Duodenal mucosa (tissue), 2 donors: ENCODE data around the gene ADPGK.
A peak's percentile ranks its signal among the peaks of the same experiment; 100 is the strongest.

Experiments used
- H3K27ac ChIP-seq: one replicate; pipeline ENCODE4 v1.7.0; 2013; ENCODE audit warnings: low read depth, low read length
- H3K27me3 ChIP-seq, 2 donors: one replicate each; pipeline ENCODE4 v1.7.0; 2013; ENCODE audit warnings: low read length in 2 of 2, control low read depth in 1 of 2; ENCODE audit not compliant: insufficient read depth in 2 of 2, control insufficient read depth in 1 of 2
- H3K36me3 ChIP-seq, 2 donors: one replicate each; pipeline ENCODE4 v1.7.0; 2013; ENCODE audit warnings: low read length in 2 of 2, control low read depth in 1 of 2; ENCODE audit not compliant: insufficient read depth in 2 of 2, control insufficient read depth in 1 of 2
- H3K4me1 ChIP-seq, 2 donors: one replicate each; pipeline ENCODE4 v1.7.0; 2013; ENCODE audit warnings: low read length in 2 of 2, control low read depth in 1 of 2; ENCODE audit not compliant: insufficient read depth in 2 of 2, control insufficient read depth in 1 of 2
- H3K4me3 ChIP-seq, 2 donors: one replicate each; pipeline ENCODE4 v1.7.0; 2013; ENCODE audit warnings: low read length in 2 of 2, low read depth in 1 of 2
- H3K9ac ChIP-seq, 2 donors: one replicate each; pipeline ENCODE4 v1.7.0; 2013; ENCODE audit warnings: low read length in 2 of 2, low read depth in 1 of 2
- H3K9me3 ChIP-seq, 2 donors: one replicate each; pipeline ENCODE4 v1.7.0; 2013; ENCODE audit warnings: low read length in 2 of 2, control low read depth in 1 of 2; ENCODE audit not compliant: control insufficient read depth in 1 of 2

ADPGK gene

DNA sequence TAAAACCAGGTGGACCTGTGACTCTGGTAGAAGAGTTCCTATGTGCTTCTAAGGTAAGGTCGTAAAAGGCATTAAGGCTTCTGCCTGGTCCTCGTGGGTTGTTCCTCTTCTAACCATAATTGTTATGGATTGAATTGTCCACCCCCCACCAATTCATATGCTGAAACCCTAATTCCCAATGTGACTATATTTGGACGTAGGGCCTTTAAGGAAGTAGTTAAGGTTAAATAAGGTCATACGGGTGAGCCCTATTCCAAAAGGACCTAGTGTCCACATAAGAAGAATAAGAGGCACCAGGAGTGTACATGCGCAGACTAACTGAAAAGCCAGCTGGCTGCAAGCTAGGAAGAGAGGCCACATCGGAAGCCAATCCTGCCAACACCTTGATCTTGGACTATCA lies 1.9 kb downstream of the ADPGK start:
- no peaks in the 10 kb centered on the region for H3K27me3 ChIP-seq
- H3K4me3 ChIP-seq = peak overlapping the region in 1 of 2 donors; percentile 98
- peaks cover 18 to 32% of the 10 kb centered on the region in 2 donors for H3K4me1 ChIP-seq
- peaks cover 0 to 5% of the 10 kb centered on the region in 2 donors for H3K36me3 ChIP-seq
- no peak overlapping the region for H3K27ac ChIP-seq
- H3K9me3 ChIP-seq = no peaks in the 10 kb centered on the region
- H3K9ac ChIP-seq = no peak overlapping the region

DNA sequence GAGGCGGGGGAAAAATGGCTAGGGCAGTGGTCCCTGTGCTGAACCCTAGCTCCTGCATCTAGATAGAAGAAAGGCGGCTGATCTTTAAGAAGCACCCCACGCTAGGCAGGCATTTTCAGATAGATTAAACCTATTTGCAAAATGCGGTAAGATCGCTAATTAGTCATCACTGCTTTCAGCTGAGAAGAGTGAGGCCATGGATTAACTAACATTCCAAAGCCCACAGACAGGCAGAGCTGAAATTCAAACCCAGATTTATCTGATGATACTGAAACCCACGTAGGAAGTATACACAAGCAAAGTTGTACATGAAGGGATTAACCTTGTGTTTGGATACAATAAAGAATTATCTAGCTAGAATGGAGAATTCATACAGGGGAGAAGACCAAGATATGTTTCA lies 4.8 kb downstream of the ADPGK start:
- no peak overlapping the region for H3K27ac ChIP-seq
- H3K9ac ChIP-seq = no peak overlapping the region
- no peaks in the 10 kb centered on the region for H3K9me3 ChIP-seq
- H3K36me3 ChIP-seq = peaks cover 9 to 17% of the 10 kb centered on the region in 2 donors
- H3K4me3 ChIP-seq = no peak overlapping the region
- H3K4me1 ChIP-seq = peaks cover 14 to 18% of the 10 kb centered on the region in 2 donors
- no peaks in the 10 kb centered on the region for H3K27me3 ChIP-seq

DNA sequence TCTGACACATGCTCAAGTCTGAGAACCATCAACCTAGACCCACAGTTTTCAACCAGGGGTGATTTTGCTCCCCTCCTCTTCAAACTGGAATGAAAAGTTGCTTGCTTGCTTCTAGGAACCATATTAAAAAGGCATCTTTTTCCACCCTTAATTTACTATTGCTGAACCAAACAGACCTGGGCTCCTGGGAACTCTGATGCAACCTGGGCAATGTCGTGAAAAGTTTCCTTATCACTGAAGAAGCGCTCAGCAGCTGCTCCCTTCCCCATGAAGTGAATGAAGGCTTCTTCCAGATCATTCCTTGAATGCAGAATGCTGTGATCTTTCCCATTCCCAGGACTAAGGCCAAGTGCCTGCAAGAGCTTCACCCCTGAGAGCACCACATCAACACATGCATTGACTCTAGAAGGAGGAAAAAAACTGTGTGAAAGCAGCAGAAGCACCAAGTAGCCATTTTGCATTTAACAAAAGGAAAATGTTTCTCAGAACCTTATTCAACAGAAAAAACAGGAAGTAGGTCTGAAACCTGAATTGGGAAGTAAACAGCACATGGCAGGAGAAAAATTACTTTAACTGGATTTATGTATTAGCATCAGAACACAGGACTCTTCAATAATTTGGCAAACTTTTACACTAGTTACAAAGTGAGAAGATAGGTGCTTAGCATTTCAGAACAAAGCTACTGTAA lies 8.7 kb downstream of the ADPGK start:
- Histone ChIP-seq H3K9ac (no peak overlapping the region), H3K36me3 (peaks cover 28 to 44% of the 10 kb centered on the region in 2 donors)

DNA sequence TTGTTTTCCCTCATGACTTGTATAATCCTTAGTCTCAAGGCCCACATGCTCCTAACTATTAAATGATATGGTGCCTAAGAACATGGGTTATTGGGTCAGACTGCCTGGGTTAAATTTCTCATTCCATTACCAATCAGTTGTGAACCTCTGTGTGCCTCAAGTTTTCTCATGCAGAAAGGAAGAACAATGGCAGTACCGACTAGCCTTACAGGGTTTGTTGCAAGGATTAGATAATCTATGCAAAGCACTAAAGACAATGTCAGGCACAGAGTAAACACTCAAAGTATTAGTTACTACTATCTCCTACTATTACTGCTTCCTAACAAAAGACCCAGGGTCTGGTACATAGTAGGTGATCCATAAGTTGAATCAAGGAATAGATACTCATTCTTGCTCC lies 12.2 kb downstream of the ADPGK start:
- Histone ChIP-seq H3K27ac (no peak overlapping the region), H3K36me3 (peaks cover 40 to 62% of the 10 kb centered on the region in 2 donors), H3K9ac (no peak overlapping the region), H3K27me3 (no peaks in the 10 kb centered on the region), H3K9me3 (peaks cover 3 to 14% of the 10 kb centered on the region in 2 donors), H3K4me3 (no peak overlapping the region), H3K4me1 (peaks cover 0 to 4% of the 10 kb centered on the region in 2 donors)

More for the DNA sequence above, 8.7 kb downstream of the ADPGK start:
- Histone ChIP-seq H3K9me3 (no peaks in the 10 kb centered on the region), H3K4me1 (peaks cover 0 to 4% of the 10 kb centered on the region in 2 donors), H3K4me3 (no peak overlapping the region), H3K27me3 (no peaks in the 10 kb centered on the region), H3K27ac (no peak overlapping the region)

DNA sequence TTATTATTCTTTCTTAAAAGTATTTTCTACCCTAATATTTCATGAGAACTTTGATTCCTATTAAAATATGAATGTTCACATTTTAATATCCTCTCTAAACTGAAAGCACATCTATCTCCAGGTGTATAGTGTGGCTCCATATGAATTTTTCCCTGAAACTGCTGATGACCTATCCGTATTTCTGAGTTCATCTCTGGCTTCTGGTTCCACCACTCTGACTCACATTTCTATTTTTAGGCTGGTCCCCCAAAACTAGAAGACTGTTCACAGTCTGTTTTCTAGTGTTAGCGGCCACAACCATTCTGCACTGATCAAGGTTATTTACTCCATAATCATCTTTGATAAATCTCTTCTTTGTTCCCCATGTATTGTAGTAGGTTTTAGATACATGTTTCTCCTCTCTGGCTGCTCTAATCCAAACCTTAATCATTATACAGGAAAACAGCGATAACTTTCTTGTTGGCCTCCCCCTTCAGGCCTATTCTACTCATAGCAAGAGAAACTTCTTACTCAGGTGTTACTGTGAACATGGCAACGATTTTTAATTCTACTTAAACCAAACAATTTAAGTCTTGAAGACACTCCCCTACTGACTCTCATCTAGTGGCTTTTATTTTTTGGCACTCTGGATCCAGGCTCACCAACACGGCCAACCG lies 12.8 kb downstream of the ADPGK start:
- Histone ChIP-seq H3K27ac (no peak overlapping the region), H3K9me3 (peaks cover 3 to 14% of the 10 kb centered on the region in 2 donors), H3K36me3 (peaks cover 42 to 67% of the 10 kb centered on the region in 2 donors), H3K4me3 (no peak overlapping the region), H3K9ac (no peak overlapping the region), H3K4me1 (peaks cover 0 to 4% of the 10 kb centered on the region in 2 donors), H3K27me3 (no peaks in the 10 kb centered on the region)

DNA sequence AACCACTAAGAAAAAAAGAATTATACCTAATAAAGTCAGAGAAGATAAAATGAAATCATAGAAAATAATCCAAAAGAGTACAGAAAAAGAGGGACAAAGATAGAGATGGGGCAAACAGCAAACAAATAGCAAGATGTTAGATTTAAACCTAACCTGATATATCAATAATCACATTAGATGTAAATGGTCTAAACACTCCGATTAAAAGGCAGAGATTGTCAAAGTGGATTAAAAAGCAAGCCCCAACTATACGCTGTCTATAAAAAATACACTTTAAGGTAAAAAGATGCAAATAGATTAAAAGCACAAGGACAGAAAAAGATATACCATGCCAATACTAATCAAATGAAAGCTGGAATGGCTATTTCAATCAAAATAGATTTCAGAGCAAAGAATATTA lies 16.8 kb downstream of the ADPGK start:
- H3K4me1 ChIP-seq = no peaks in the 10 kb centered on the region
- H3K4me3 ChIP-seq = no peak overlapping the region
- H3K27me3 ChIP-seq = no peaks in the 10 kb centered on the region
- H3K9me3 ChIP-seq = peaks cover 3 to 14% of the 10 kb centered on the region in 2 donors
- H3K9ac ChIP-seq = no peak overlapping the region
- H3K36me3 ChIP-seq = peaks cover 25 to 73% of the 10 kb centered on the region in 2 donors
- H3K27ac ChIP-seq = no peak overlapping the region

DNA sequence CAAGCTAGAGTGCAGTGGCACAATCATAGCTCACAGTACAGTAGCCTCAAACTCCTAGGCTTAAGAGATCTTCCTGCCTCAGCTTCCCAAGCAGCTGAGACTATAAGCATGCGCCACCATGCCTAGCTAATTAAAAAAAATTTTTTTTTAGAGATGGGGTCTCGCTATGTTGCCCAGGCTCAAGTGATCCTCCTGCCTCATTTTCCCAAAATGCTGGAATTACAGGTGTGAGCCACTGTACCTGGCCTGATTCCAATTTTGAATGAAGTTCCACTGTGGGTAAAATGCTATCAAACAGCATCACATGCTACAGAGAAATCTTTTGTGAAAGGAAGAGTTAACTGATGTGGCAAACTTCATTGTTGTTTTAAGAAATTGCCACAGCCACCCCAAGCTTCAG lies 17.5 kb downstream of the ADPGK start:
- Histone ChIP-seq H3K36me3 (peaks cover 18 to 70% of the 10 kb centered on the region in 2 donors), H3K27ac (no peak overlapping the region), H3K9me3 (peaks cover 3 to 14% of the 10 kb centered on the region in 2 donors), H3K4me1 (no peaks in the 10 kb centered on the region), H3K4me3 (no peak overlapping the region), H3K27me3 (no peaks in the 10 kb centered on the region), H3K9ac (no peak overlapping the region)

DNA sequence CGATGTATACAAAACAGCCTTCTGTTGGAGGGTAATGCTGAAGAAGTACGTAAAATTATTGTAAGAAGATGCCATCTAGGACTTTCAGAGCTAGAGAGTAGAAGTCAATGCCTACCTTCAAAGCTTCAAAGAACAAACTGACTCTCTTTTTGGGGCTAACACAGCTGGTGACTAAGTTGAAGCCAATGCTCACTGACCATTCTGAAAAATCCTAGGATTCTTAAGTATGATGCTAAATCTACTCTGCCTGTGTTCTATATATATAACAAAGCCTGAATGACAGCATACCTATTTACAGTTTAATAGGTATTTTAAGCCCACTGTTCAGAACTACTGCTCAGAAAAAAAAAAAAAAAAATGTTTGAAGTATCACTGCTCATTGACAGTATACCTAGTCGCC lies 18.9 kb downstream of the ADPGK start:
- Histone ChIP-seq H3K4me1 (no peaks in the 10 kb centered on the region), H3K27ac (no peak overlapping the region), H3K27me3 (no peaks in the 10 kb centered on the region), H3K9ac (no peak overlapping the region), H3K9me3 (peaks cover 3 to 14% of the 10 kb centered on the region in 2 donors), H3K4me3 (no peak overlapping the region), H3K36me3 (peaks cover 15 to 71% of the 10 kb centered on the region in 2 donors)

DNA sequence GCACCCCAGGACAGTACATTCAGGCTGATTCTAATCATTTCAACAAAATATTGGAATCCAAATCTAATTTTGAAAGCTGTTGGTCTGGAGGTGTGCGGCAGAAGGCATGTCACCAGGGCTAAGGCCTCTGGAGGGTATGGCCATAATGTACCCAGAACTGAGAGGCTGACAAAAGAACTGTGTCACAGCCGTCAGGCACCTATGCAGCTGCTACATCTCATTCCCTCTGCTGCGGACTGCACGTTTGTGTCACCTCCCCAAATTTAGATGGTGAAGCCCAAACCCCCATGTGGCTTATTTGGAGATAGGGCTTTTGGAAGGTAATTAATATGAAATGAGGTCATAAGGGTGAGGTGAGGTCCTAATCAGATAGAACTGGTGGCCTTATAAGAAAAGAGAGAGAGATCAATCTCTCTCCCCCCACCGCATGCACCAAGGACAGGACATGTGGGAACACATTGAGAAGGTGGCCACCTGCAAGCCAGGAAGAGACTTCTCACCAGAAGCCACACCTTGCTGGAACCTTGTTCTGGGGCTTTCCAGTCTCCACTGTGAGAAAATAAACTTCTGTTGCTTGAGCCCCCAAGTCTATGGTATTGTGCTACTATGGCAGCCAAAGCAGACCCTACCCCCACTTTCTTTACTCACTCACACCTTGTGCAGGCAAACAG lies 22.8 kb downstream of the ADPGK start:
- Histone ChIP-seq H3K27me3 (no peaks in the 10 kb centered on the region), H3K9me3 (no peaks in the 10 kb centered on the region), H3K4me1 (no peaks in the 10 kb centered on the region), H3K27ac (no peak overlapping the region), H3K9ac (no peak overlapping the region), H3K36me3 (peaks cover 14 to 73% of the 10 kb centered on the region in 2 donors), H3K4me3 (no peak overlapping the region)

DNA sequence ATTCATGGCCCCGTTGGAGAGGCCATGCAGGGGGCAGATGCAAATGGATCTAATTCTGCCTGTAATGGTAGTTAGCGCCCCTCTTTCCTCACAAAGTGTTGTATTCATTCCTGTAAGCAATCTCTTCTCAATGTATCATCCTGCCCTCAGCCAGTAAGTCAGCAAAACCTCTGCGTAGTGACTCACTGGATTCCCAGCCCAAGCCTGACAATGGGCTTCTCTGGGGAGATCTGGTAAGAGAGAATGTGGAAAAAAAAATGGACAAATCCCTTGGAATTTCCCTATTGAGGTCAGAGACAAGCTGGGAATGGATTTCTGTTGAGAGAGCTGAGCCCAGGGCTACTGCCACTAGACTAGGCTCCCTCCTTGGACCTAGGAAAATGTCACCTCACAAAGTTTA lies 25.4 kb downstream of the ADPGK start:
- Histone ChIP-seq H3K4me1 (no peaks in the 10 kb centered on the region), H3K27me3 (no peaks in the 10 kb centered on the region), H3K9ac (no peak overlapping the region), H3K4me3 (no peak overlapping the region), H3K36me3 (peaks cover 30 to 82% of the 10 kb centered on the region in 2 donors), H3K9me3 (no peaks in the 10 kb centered on the region), H3K27ac (no peak overlapping the region)
